HG02678 (cell line): ENCODE measurements around the gene NMUR1.

Experiments used
- ATAC-seq: cut with Tn5 transposase; IDR thresholded peaks from one replicate; pipeline ENCODE4 v1.9.1; 2021; ENCODE audit warnings: mild to moderate bottlenecking, moderate library complexity; ENCODE audit not compliant: unreplicated experiment

Gene NMUR1

DNA sequence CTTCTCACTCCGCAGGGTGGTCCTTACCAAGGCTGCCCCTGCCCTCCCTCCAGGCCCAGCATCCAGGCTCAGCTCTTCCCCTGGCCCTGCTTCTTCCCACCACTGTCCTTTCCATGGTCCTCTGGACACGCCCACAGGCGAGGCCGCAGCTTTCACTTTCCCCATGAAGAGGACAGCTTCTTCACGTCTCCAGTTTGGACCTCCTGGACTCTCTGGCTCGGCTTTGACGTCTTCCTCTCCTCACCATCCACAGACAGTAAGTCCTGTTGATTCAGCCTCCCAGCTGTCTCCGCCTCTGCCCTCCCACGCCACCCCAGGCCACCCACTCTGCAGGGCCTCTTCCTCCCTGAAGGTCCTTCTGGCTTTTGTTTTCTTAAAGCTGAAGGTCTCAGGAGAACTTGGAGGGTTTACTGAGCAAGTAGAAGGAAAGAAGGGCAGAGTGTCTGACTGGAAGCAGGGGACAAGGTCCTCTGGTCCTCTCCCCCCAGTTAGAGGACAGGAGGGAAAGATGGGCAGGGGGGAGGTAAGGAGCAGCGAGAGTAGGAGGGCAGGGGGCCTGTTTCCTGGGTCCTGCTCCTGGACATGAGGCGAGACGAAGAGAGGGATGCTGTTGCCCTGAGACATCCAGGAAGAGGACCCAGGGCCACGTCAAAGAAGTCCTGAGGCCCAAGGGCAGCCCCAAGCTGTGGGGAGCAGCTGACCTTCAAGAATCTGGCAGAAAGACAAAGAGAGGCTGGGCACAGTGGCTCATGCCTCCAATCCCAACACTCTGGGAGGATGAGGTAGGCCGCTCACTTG is 24.7 kb upstream of the NMUR1 start:
- ATAC-seq: peak; percentile 54

DNA sequence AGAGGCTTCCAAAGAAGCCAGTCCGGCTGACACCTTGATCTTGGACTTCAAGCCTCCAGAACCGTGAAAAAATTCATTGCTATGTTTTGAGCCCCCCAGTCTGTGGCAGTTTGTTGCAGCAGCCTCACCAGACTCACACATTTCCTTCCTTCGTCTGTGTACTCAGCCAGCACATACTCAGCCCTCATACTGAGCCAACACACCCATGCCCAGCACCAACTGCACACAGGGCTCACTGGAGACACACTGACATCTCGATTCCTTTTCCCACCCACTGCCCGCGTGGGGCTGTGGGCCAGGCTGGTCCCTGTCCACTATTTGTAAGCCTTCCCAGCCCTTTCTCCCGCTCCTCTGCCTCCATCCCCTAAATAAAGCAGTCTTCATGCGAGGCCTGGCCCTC is 24.1 kb upstream of the NMUR1 start:
- no peak for ATAC-seq

DNA sequence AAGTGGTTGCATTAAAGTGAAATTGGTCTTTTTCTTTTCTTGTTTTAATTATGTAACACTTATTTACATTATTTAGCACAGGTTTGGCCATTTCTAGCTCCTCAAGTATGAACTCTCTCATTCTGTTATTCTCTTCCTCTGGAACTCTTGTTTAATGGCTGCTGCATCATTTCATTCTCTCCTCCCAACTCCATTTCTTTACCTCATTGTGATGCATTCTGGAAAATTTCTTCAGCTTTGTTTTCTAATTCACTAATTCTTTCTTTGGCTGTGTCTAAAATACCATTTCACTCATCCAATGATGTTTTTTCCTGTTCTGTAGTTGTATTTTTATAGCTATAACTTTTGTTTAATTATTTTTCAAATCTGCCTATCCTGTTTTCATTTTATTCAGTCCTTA is 22.5 kb upstream of the NMUR1 start:
- no peak for ATAC-seq

DNA sequence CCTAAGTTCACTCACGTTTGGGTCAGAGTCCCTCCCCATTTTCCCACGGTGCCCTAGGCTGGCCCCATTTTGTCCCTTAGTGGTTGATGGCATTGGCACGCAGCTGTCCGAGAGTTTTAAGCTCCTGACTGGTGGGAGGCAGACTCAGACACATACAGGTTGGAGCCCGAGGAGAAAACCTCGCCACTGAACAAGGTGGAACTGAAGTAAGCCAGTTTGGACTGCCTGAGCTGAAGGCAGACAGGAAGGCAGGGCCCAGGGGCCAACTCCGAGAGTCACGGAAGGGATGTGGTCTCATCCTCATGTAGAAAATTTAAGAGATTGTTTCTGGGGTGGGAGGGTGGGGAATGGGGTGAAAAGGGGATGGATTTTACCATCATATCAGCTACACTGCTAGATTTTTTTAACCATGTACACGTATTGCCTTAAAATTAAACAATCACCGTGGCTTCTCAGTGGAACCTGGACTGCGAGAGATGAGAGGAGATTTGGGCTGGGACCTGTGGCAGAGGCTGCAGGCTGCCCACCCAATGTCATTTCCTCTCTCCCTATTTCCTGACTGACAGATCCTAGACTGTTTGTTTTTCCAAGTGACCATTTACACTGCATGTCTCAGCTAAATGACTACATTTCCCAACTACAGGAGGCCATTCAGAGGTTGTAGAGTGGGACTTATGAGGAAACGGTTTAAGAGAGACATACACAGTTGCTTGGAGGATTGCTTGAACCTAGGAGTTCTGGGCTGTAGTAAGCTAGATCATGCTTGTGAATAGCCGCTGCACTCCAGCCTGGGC is 19.4 kb upstream of the NMUR1 start:
- no peak for ATAC-seq

DNA sequence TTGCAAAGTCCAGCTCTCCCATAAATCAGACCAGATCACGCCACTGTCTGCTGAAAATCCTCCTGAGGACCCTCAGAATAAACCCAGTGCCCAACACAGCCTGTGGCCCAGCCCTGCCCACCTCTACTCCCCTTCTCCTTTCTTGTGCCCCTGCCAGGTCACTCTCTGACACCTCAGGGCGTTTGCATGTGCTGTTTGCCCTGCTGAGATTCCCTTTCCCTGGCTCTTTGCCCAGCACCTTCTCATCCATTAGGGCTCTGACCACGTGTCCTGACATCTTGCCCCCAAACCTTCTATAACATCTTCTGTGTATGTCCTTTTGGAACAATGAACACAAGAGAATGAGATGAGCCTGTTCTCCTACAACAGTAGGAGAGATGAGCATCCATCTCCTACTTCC is 18.5 kb upstream of the NMUR1 start:
- no peak for ATAC-seq

DNA sequence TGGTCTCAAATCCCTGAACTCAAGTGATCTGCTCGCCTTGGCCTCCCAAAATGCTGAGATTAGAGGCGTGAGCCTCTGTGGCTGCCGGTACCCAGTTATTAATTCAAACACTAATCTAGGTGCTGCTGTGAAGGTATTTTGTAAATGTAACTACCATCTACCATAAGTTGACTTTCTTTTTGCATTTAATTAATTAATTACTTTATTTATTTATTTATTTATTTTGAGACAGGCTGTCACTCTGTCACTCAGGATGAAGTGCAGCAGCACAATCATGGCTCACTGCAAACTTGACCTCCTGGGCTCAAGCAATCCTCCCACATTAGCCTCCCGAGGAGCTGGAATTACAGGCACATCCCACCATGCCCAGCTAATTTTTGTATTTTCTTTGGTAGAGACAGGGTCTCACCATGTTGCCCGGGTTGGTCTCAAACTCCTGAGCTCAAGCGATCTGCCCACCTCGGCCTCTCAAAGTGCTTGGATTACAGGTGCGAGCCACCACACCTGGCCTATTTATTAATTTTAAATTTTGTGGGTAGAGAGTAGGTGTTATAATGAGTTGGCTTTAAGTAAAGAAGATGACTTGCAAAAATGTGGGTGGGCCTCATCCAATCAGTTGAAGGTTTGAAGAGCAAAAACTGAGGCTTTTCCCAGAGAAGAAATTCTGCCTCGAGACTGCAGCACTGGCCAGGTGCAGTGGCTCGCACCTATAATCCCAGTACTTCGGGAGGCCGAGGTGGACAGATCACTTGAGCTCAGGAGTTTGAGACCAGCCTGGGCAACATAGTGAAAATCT is 17.3 kb upstream of the NMUR1 start:
- no peak for ATAC-seq

DNA sequence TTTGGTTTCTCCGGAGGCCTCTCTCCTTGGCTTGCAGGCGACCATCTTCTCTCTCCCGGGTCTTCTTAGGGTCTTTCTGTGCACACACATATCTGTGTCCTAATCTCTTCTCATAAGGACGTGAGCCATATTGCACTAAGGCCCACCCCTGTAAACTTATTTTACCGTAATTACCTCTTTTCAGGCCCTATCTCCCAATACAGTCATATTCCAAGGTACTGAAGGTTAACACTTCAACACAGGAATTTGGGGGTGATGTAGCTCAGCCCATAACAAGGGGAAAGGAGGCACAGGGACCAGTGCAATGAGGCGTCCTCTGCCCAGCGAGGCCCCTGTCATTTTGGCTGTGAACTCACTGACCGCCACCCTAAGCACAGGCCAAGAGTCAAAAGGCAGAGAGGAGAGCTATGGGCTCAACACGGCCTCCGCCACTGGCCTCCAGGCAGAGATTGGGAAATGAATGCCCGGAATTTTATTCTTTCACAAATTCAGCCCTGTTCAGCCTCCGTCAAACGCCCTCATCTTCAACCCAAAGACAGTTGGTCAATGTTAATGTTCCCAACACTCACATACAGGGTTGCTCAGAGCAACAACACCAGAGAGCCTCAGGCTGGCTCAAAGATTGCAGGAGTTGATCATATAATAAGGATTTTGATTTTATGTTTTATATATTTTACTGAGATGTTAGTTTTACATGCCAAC is 15.9 kb upstream of the NMUR1 start:
- ATAC-seq: no peak

DNA sequence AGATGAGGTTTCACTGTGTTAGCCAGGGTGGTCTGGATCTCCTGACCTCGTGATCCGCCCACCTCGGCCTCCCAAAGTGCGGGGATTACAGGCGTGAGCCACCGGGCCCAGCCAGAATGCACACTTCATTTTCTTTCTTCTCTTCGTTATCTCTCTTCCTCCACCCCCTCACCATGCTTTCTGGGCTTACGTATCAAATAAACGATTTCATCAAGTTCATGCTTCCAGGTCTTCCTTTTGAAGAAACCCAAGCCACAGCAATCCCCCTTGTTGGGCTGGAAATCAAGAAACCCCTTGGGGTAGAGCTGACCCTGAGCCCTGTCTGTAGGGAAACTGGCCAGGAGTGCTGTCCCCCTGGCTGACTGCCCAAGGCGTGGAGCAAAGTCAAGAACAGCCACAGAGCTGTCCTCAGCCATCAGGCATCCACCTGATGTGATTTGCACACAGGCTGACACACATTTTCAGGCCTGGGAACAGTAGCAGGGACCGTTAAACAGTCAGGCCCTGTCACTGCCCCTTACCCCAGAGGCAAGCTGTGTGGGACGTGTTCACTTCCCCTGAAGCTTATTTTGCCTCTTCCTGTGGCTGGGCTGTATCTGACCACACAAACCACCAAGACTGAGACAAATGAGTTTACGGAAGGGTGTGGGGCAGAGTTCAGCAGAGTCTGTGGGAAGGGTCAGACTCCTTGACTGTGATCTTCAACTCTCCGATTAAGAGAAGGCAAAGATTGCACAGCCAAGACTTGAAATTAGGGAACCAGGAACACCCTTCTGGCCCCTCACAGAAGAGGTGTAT is 15.1 kb upstream of the NMUR1 start:
- ATAC-seq: peak; percentile 98

DNA sequence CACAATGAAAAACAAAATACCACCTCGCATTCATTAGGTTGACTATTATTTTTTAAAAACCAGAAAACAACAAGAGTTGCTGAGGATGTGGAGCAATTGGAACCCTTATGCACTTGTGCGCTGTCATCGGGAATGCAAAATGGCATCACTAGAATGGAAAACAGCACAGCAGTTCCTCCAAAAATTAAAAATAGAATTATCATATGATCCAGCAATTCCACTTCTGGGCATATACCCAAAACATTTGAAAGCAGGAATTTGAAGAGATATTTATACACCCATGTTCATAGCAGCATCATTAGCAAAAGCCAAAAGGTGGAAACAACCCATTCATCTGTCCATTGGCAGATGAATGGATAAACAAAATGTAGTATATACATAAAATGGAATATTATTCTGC is 11.9 kb upstream of the NMUR1 start:
- no peak for ATAC-seq

DNA sequence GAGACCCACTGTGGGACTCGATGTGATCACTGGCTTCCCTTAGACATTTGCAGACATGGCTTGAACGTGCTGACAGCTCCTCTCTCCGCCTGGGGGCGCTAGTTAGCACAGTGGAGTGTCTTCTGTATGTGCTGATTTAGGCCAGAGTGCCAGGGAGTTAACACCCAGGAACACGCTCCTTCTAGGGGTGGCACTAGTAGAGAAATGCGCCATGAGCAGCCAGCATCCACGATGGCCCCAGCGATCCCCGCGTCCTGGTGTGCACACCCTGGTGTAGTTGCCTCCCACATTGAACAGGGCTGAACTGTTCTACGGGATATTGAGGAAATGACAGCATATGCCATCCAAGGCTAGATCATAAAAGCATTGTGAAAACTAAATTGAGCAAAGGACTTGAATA is 11.4 kb upstream of the NMUR1 start:
- ATAC-seq: no peak

DNA sequence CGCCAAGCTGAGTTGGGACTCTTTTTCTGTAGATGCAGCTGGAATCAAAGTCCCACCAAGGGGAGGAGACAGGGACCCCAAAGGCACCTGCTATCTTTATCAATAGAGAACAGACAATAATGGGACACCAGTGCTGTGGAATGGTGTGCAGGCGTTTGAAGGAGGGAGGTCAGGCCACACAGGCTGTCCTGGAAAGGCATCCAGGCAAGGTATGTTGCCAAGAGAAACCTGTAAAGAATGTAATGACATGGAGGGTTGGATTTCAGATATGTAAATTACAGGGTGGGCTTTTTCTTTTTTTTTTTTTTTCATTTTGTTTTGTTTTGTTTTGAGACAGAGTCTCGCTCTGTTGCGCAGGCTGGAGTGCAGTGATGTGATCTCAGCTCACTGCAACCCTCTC is 9.7 kb upstream of the NMUR1 start:
- ATAC-seq: no peak

DNA sequence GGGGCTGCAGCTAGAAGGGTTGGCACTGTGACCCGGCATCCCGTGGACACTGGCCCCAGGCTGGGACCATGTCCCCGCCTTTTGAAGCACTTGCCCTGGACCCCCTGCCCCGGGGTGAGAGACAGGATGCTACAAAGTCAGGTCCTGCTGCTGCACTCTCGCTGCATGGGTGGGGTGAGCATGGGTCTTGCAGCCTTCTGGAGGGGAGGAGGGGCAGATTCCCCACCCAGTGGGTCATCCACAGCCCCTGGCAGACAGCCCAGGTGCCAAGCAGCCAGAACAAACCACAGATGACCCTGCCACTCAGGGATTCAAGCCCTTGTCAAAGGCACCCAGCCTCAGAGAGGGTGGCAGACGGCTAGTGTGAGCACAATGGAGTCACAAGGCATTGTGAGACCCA is 5.7 kb upstream of the NMUR1 start:
- no peak for ATAC-seq

DNA sequence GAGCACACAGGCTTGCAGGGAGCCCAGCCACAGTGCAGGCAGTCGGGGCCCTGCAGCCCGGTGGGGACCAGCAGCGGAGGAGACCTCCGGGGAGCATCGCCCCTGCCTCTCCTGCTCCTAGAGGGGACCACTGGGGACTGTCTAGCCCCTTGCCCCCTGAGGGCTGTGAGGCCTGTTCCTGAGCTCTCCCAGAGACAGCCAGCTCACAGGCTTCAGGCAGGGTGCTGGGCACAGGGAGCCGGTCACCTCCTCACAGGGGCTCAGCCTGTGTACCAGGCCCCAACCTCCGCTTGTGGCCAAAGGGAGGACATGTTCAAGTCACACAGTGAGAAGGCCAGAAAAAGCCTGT is 3.5 kb upstream of the NMUR1 start:
- ATAC-seq: no peak

DNA sequence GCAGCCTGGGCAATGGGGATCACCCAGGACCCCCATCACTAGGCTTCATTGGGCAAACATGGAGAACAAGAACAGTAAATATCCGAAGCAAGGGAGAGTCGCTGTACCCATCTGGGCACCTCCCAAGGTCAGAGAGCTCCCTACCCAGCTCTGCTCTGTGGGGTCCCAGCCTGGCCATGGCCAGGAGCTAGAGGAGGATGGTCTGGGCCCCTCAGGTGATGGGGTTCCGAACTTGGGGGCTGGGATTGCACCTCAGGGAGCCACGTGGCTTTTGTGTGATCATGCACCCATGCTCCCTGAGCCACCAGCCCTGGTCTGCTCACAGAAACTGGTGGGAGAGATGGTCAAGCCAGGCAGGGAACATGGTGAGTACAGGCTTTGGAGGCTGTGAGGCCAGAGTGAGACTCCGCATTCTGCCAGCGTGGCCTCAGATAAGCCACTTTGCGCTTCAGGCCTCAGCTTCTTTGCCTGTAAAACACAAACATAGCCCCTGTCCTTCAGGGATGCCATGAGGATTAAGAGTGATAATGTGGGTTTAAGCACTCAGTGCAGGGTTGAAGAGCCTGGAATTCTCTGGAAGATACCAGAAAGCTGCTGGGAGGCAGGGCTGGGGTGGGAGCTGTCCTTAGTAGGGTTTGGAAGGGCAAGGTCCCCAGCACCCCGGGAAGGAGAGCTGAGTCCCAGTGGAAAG is 3.0 kb upstream of the NMUR1 start:
- ATAC-seq: no peak

DNA sequence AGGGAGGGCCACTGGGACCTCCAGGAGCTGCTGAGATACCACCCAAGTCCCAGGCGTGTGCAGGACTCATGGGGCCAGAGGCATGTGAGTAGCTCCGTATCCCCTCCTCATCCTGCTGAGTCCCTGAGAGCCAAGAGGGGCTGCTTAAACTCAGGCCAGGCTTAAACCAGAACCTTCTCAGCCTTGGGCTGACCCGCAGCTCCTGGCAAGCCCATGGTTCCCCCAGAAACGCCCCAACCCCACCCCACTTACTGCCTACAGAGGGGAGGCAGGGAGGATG is 2.5 kb upstream of the NMUR1 start:
- ATAC-seq: no peak

DNA sequence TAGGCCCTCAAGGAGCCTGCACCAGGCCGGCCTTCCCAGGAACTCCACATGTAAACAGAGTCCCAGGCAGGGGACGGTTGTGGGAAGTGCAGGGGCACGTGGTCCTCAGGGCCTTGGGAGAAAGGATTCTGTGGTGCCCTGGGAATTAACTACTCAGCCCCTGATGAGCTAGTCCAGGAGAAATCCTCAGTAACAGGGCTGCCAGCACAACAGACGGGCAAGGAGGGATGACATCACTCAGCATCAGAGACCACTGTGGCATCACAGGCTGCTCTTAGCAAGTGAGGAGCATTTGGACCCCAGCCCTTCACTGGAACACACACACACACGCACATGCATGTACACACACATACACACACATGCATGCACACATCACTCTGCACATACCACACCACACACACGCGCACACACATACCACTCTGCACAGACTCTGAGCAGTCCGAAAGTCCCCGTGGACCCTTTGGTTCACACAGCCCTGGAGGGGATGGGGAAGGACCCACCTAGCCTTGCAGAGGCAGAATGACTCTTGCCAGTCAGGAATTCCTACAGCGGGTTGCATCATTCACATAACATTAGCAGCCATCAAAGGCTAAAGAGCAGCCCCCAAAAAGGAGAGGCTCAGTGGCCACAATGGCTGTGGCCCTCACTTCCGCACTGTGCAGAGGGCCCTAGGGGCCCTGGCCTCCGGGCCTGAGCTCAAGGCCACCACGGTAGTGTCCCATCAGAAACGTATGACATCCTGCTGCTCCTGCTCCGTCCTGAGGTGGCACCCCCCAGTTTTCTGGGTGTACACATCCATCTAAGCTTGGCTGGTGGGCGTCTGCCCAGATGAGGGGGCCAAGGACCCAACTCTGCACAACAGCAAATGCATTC is 1.9 kb upstream of the NMUR1 start:
- no peak for ATAC-seq

DNA sequence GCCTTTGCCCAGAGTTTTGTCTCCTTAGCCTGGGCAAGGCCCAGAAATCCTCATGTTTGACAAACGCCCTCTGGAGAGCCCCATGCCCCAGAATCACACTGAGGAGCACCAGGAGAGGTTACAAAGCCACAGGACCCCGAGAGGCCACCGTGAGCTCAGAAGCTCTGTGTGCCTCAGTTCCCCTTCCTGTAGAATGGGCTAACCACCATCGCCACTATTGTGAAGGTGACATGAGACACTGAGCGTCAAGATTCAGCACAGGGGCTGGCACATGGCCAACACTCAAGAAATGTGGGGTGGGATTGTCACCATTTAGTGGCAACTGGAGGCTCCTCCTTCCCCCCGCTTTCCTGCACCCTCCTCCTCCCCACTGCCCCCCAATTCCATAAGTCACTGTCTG is 1.2 kb upstream of the NMUR1 start:
- ATAC-seq: no peak

DNA sequence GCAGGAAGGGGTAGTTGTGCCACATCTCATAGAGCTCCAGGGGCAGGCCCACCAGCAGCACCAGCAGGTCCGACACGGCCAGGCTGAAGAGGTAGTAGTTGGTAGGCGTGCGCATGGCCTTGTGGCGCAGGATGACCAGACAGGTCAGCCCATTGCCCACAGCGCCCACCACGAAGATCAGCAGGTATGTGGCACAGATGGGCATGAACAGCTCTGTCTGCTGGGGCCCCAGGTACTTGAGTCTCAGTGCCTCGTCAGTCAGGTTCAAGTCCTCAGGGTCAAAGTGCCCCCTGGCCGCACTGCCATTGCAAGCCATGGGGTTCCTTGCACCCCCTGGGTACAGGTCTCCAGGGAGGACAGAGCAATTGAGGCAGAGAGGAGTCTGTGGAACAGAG is 1.6 kb downstream of the NMUR1 start:
- no peak for ATAC-seq
